ENCODE measurements around the gene FARS2.

DNA sequence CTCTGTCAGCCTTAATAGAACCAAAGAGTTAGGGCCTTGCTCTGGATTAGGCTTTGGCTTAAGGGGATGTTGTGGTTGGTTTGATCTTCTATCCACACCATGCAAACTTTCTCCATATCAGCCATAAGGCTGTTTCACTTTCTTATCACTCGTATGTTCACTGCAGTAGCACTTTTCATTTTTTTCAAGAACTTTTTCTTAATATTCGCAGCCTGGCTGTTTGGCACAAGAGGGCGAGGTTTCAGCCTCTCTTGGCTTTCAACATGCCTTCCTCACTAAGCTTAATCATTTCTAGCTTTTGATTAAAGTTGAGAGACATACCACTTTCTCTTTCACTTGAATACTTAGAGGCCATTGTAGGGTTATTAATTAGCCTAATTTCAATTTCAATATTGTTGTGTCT lies 552.3 kb downstream of the FARS2 start:
- TF ChIP-seq, protein P1, sequence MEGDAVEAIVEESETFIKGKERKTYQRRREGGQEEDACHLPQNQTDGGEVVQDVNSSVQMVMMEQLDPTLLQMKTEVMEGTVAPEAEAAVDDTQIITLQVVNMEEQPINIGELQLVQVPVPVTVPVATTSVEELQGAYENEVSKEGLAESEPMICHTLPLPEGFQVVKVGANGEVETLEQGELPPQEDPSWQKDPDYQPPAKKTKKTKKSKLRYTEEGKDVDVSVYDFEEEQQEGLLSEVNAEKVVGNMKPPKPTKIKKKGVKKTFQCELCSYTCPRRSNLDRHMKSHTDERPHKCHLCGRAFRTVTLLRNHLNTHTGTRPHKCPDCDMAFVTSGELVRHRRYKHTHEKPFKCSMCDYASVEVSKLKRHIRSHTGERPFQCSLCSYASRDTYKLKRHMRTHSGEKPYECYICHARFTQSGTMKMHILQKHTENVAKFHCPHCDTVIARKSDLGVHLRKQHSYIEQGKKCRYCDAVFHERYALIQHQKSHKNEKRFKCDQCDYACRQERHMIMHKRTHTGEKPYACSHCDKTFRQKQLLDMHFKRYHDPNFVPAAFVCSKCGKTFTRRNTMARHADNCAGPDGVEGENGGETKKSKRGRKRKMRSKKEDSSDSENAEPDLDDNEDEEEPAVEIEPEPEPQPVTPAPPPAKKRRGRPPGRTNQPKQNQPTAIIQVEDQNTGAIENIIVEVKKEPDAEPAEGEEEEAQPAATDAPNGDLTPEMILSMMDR (tag by site-specific recombination; IDR thresholded peaks at IDR 0.05) = no peak
- TF ChIP-seq ZNF10 (tag by site-specific recombination; IDR thresholded peaks at IDR 0.05) (no peak), YY1 (tag by site-specific recombination; IDR thresholded peaks at IDR 0.05) (no peak), ZNF223 (tag by site-specific recombination; IDR thresholded peaks at IDR 0.05) (no peak)
